AG08396 (cell line): ENCODE results near the gene PSD.
"Not testable (repeated sequence)": the region's sequence is repeated elsewhere in the genome, so short reads cannot be mapped to it uniquely, and the experiment has no call there.

Experiments
- DNase-seq: peaks from one replicate; pipeline ENCODE4 v3.0.0; 2012; ENCODE audit warnings: low spot score, mixed read lengths

The PSD gene

DNA sequence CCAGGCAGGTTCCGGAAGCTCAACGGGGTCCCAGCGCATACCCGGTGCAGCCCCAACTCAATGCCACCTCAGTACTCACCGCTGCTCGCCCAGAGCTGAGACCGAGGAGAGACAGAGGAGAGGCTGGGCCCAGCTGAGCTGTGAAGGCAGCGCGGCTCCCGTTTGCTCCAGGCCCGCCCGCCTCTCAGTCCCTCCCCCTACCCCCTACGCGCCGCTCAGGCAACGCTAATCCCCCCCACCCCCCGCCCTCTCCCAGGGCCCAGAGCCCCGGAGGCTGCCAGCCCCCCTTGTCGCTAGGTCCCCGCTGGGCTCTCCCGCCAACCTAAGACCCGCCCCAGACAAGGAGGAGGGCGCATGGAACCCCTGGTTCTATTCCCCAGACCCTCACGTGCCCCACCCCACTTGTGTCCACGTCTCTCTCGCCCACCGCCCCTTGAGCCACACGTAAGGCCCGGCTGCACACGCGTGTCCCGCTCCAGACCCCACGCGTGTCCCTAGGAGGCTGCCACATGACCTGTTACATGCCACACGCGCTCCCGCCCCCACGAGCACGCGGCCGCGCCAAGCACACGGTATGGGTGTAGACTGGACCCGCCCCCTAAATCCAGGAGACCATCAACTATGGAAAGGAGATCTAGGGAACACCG lies at the start of gene PSD:
Gene PSD (minus strand): TSS at position 164 of the 647 bp plus-strand sequence. CDS start 1,747 bp downstream, outside the sequence.
- no peak for DNase-seq

- no peak for DNase-seq
Observed at GRCh38 chr10:102467971-102468438, 49.4 kb upstream of the PSD start.

DNA sequence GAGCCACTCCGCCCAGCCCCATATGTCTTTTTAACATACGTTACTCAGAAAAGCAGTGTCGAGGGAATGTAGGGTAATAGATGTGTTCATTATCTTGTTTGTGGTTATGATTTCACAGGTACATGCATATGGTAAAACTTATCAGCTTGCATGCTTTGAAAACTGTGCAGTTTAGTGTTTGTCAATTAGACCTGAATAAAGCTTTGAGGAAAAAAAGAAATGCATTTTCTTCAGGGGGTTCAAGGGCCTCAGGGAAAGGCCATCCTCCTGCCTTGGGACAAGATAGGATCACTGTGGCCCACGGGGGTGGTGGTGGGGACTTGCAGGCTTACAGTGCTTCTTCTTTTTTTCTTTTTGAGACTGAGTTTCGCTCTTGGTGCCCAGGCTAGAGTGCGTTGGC lies 48.7 kb upstream of the PSD start:
- DNase-seq, result no peak

DNA sequence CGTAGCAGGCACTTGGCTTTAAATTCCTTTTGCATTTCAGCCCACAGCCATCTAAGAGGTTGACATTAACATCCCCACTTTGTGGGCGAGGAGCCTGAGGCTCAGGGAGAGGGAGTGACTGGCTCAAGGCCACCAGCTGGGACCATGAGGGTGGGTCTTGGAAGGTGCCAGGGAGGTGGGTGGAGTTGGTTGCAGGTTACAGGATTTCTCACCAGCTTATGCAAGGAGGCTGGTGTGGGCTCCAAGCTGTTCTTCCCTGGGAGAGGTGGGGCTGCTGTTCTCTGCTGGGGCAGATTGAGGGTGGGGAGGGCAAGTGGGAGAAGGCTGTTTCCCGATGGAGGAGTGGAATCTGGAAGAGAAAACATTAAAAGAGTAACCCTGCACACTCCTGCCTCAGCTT lies 46.9 kb upstream of the PSD start:
- DNase-seq, result no peak

GRCh38 chr10:102463983-102464382 lies 45.4 kb upstream of the PSD start:
- DNase-seq, result no peak

DNA sequence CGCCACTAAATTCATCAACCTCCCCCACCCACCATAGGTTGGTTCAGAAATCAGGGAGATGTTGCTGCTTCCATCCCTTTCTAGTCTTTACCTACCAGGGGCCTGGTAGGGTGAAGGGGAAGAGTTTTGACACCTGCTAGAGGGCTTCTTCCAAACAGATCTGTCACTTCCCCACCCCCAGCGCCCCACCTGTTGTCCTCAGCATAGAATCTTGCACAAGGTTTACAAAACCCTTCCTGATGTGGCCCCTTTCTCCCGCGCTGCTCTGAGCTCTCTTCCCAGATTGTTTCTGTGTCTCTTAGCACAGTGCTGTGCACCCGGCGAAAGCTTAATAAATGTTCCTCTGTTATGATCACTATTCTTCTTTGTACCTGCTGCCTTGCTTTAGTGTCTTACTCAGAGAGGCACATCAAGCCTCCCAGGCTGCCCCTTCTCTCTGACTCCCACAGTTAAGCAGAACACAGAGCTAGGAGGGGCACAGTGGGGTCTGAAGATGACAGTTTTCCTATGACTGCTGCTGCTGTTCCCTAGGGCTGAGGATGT lies 44.0 kb upstream of the PSD start:
- no peak for DNase-seq

GRCh38 chr10:102461187-102462054 lies 42.8 kb upstream of the PSD start:
- peak; percentile 92 for DNase-seq

- no peak for DNase-seq
Observed at GRCh38 chr10:102460836-102461186, 42.2 kb upstream of the PSD start.

DNA sequence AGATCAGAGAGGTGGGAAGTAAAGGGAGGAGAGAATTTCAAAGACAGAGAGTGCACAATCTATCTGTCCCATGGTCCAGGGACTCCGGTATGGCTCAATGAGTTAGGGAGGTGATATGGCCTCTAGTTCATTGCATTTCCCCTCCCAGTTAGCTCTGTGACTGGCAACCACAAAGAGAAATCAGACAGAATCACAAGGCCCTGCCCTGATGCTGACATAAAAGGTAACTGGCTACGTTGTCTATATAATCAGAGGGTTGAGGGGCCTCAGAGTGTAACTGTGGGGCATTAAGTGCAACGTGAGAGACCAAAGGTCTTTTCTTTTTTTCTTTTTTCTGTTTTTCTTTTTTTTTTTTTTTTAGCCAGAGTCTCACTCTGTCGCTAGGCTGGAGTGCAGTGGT lies 40.1 kb upstream of the PSD start:
- DNase-seq, result no peak

DNA sequence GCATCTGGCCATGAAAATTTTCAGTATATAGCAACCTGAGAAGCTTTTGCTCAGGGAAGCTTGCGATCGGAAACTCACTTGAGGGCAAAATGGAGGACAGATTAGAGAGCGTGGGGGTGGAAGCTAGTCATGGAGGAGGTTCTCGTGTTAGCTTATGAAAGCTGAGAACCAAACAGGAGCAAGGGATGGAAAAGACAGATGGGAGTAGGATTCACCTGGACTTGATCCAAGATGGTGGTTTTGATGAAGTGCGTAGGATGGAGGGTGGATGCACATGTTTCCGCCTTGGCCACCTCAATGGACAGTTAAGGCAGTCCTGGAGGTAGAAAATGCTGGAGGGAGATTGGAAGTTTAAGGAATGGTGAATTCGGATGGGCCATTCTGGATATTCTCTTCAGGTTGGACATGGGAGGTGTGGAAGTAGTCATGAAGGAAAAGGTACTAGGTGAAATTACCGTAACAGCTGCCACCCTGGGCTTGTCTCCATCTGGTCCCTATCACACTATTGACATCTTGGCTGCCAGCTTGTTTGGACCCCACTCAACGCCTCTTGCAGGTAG lies 39.1 kb upstream of the PSD start:
- no peak for DNase-seq

DNA sequence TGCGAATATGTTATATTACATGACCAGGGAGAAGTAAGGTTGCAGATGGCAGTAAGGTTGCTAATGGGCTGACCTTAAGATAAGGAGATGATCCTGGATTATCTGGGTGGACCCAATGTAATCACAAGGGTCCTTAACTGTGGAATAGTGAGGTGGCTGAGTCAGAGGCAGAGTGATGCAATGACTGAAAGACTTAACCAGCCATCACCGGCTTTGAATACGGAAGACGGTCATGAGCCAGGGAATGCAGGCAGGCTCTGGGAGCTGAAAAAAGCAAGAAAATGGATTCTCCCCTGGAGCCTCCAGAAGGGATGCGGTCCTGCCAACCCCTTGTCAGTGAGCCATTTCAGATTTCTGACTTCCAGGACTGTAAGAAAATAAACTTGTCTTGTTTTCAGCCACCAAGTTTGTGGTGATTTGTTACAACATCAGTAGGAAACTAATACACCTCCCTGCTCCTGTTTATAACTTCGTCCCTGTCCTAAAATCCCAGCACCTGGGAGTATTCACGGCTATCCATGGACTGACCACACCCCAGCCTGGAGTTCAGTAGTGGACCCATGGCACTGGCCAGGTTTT lies 37.4 kb upstream of the PSD start:
- peak; percentile 61 for DNase-seq

GRCh38 chr10:102454662-102455487 lies 36.3 kb upstream of the PSD start:
- DNase-seq, result not testable (repeated sequence)

DNA sequence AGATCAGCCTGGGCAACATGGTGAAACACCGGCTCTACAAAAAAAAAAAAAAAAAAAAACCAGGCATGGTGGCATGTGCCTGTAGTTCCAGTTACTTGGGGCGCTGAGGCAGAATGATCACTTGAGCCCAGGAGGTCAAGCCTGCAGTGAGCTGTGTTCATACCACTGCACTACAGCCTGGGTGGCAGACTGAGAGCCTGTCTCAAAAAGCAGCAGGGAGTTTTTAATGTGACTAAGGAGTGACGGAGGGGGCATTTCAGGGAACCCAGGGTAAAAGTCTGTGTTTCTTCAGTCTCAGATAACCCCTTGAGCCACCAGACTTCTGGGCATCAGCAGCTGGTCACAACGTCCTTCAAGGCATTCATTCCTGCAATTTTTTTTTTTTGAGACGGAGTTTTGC lies 34.9 kb upstream of the PSD start:
- no peak for DNase-seq

DNA sequence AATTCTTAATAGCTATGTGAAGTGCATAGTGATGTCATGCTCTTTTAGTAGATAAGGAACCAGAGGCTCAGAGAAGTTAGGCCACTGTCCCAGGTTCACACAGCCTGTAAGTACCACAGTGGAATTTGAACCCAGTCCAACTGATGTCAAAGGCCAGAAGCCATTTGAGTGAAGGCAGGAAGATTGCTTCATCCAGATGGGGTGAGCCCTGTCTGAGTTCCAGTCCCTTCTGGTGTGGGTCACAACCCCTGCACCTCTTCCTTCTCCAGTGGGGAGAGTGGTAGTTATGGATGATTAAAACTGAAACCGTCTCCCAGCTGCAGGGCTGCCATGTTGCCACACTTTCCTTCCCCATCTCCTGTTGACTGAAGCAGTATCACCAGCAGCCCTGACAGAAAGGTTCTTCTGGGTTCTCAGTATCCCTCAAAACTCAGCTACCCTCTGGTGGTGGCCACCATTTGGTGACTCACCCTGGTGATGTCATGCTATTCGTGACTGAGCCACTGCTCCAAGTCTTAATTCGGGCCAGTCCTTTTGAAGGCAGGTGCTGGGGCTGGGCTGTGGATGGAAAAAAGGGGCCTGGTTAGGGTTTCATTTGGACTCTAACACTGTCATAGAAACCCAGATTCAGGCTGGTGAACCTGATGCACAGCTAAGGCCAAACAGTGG lies 34.2 kb upstream of the PSD start:
- peak; percentile 78 for DNase-seq

DNA sequence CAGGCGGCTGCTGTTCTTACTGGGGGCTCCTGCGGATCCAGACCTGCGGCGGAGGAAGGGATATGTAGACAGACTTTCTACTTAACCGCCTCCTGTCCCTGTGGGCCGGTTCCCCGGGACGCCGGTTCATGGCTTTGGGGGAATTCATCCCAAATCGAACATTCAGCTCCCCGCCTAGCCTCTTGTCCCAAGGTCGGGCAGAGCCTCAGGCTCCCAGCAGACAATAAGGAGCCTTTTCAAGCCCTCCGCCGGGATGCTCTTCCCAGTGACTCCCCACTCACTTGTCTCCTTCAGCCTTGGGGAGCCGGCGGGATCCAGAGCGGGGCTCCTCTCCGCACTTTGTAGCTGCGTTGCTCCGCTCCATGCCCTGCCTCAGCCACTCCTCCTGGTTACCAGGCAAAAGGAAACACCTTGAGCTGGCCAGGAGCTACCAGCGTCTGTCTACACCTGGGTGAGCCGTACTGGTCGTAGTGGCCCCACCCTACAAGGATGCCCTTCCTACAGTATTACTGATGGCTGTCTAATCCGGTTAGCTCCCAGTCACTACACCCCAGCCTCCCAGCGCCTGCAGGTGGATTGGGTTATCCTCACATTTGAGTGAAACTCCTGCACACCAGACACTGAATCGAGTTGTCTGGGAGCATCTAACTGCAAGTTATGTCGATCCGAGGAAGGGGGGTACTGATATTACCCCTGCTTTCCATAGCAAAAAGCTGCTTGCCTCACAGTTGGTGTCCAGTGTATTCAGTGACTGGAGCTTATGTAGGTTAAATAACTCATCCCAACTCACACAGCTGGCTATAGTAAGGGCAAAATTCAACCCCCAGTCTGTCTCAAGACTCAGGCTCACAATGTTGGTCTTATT lies 32.8 kb upstream of the PSD start, which contains the start of gene C10orf95:
Gene C10orf95 (minus strand): TSS at position 439 of the 865 bp plus-strand sequence. CDS start 450 bp downstream, outside the sequence.
- no peak for DNase-seq

GRCh38 chr10:102450374-102451104 lies 32.0 kb upstream of the PSD start:
- peak; percentile 91 for DNase-seq

- no peak for DNase-seq
Observed at GRCh38 chr10:102450124-102450373, 31.5 kb upstream of the PSD start.

DNA sequence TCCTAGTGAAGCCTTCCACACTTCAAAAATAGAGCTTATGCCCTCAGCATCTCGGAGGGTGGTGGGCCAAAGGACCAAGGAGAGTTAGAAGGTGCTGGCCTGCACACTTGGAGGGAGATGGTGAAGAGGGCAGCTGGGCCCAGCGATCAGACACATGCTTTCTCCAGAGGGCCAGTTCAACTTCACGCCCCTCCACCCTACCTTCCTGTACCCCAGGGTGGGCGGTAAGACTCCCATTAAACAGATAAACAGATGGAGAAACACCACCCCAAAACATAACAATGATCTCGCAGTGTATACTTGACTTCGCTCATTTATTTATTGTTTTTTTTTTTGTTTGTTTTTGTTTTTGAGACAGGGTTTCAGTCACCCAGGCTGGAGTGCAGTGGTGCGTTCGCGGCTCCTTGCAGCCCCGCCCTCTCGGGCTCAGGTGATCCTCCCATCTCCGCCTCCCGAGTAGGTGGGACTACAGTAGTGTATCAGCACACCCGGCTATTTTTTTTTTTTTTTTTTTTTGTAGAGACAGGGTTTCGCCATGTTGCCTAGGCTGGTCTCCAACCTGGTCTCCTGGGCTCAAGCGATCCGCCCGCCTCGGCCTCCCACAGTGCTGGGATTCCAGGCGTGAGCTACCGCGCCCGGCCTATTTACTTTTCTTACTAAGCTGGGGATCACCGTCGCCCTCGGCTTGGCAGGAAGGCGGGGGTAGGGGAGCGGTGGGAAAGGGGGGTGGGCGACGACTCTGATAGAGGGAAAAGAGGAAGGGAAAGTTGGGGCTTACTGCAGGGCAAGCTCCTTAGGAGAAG lies 30.9 kb upstream of the PSD start:
- no peak for DNase-seq

GRCh38 chr10:102444851-102445250 lies 26.3 kb upstream of the PSD start:
- no peak for DNase-seq
